Amygdala (tissue), 56 donors: Measurements from ENCODE around the gene GATB.

Experiments used
- DNase-seq, 56 donors: peaks; one replicate each; lab custom pipeline; 2025; lab: John Stamatoyannopoulos, UW

Gene GATB

GRCh38 chr4:151624626-151625565, 135.9 kb downstream of the GATB start:
- DNase-seq: peak in 3 of 56 donors; percentile 5 to 22 (median 8)
